Fibroblast of skin of left biceps (primary cell): ENCODE measurements around the gene MPL.
"Not testable (repeated sequence)": the region's sequence is repeated elsewhere in the genome, so short reads cannot be mapped to it uniquely, and the experiment has no call there.

Experiments
- DNase-seq, 2 experiments: peaks; one replicate each; pipeline ENCODE4 v3.0.0-alpha.2; 2013; ENCODE audit warnings: low read depth in 2 of 2

MPL gene

GRCh38 chr1:43377831-43378230 lies 40.2 kb downstream of the MPL start:
- DNase-seq: no peak

- no peak for DNase-seq
These were observed 41.9 kb downstream of the MPL start for GRCh38 chr1:43379476-43379875.

GRCh38 chr1:43381612-43382011 lies 44.0 kb downstream of the MPL start:
- DNase-seq: no peak

GRCh38 chr1:43382027-43382779 lies 44.6 kb downstream of the MPL start:
- no peak for DNase-seq

- no peak for DNase-seq
These were observed 45.8 kb downstream of the MPL start for GRCh38 chr1:43383449-43383848.

- DNase-seq: no peak
These were observed 49.1 kb downstream of the MPL start for GRCh38 chr1:43386676-43387075.

GRCh38 chr1:43387976-43388599 lies 50.5 kb downstream of the MPL start:
- DNase-seq: no peak

- no peak for DNase-seq
These were observed 51.0 kb downstream of the MPL start for GRCh38 chr1:43388613-43389012.

- peak; percentile 83 for DNase-seq
These were observed 52.0 kb downstream of the MPL start, which contains the start of the genes MED8 and SZT2 for GRCh38 chr1:43389326-43390313. MED8 (minus strand) TSS chr1:43389800; CDS start chr1:43389764, 36 bp downstream. SZT2 (plus strand) TSS chr1:43389899; CDS start chr1:43389969, 70 bp downstream.

GRCh38 chr1:43392702-43393101 lies 55.1 kb downstream of the MPL start:
- no peak for DNase-seq

GRCh38 chr1:43395523-43395922 lies 57.9 kb downstream of the MPL start:
- DNase-seq: no peak

GRCh38 chr1:43396059-43396458 lies 58.4 kb downstream of the MPL start:
- no peak for DNase-seq

- DNase-seq: no peak
These were observed 60.6 kb downstream of the MPL start for GRCh38 chr1:43398227-43398626.

GRCh38 chr1:43400441-43400840 lies 62.8 kb downstream of the MPL start:
- DNase-seq: not testable (repeated sequence)

GRCh38 chr1:43402089-43402865 lies 64.7 kb downstream of the MPL start:
- no peak for DNase-seq
